ENCODE data around the gene ROR2. TPM values are rescaled to one million over a fixed set of nuclear protein-coding genes. Genes with fewer than 3 reads are reported as not detected.

Gene ROR2
- total RNA-seq, 2 donors from 2014 or later, result 0.11 TPM; not detected in 1

- Mint-ChIP-seq H3K27ac (no peak overlapping the region), H3K27me3 (peaks cover 8 to 22% of the 10 kb centered on the region in 2 donors), H3K4me3 (peak overlapping the region; percentile 56), H3K36me3 (peaks cover 8% of the 10 kb centered on the region), H3K4me1 (ENCODE audit: low read depth in 2 of 2) (peaks cover 5 to 7% of the 10 kb centered on the region in 2 donors), H3K9me3 (peaks cover 5% of the 10 kb centered on the region)
- peak; percentile 67 for DNase-seq (ENCODE audit: low spot score)
- peak; percentile 56 to 76 for ATAC-seq
Observed at GRCh38 chr9:91714020-91714806, 235.8 kb downstream of the ROR2 start.

- Mint-ChIP-seq H3K27ac (no peak overlapping the region), H3K9me3 (peaks cover 5% of the 10 kb centered on the region)
- no peak for ATAC-seq
Observed at GRCh38 chr9:91712811-91713210, 237.2 kb downstream of the ROR2 start.

GRCh38 chr9:91711755-91712601 is 238.1 kb downstream of the ROR2 start:
- H3K4me1 Mint-ChIP-seq (ENCODE audit: low read depth in 2 of 2), result peaks cover 5 to 7% of the 10 kb centered on the region in 2 donors
- H3K27me3 Mint-ChIP-seq, result peaks cover 0 to 8% of the 10 kb centered on the region in 2 donors
- no peak overlapping the region for H3K4me3 Mint-ChIP-seq
- peaks cover 5% of the 10 kb centered on the region for H3K9me3 Mint-ChIP-seq
- no peak overlapping the region for H3K27ac Mint-ChIP-seq
- DNase-seq (ENCODE audit: low spot score) (peak; percentile 92), ATAC-seq (peak; percentile 91 to 95)
- peaks cover 8% of the 10 kb centered on the region for H3K36me3 Mint-ChIP-seq

More at GRCh38 chr9:91712811-91713210, 237.2 kb downstream of the ROR2 start:
- DNase-seq (ENCODE audit: low spot score), result no peak
- H3K4me1 Mint-ChIP-seq (ENCODE audit: low read depth in 2 of 2), result peaks cover 5 to 7% of the 10 kb centered on the region in 2 donors
- peaks cover 8% of the 10 kb centered on the region for H3K36me3 Mint-ChIP-seq
- no peak overlapping the region for H3K4me3 Mint-ChIP-seq
- peaks cover 7 to 17% of the 10 kb centered on the region in 2 donors for H3K27me3 Mint-ChIP-seq

GRCh38 chr9:91710158-91710557 is 239.9 kb downstream of the ROR2 start:
- ATAC-seq, result no peak
- peaks cover 5 to 7% of the 10 kb centered on the region in 2 donors for H3K4me1 Mint-ChIP-seq (ENCODE audit: low read depth in 2 of 2)
- peak; percentile 18 for DNase-seq (ENCODE audit: low spot score)

GRCh38 chr9:91705386-91705785 is 244.6 kb downstream of the ROR2 start:
- no peak for DNase-seq (ENCODE audit: low spot score)
- Mint-ChIP-seq H3K27me3 (peaks cover 7 to 14% of the 10 kb centered on the region in 2 donors), H3K27ac (no peak overlapping the region), H3K9me3 (peaks cover 5% of the 10 kb centered on the region), H3K4me3 (no peak overlapping the region), H3K36me3 (peaks cover 9% of the 10 kb centered on the region), H3K4me1 (ENCODE audit: low read depth in 2 of 2) (no peaks in the 10 kb centered on the region)
- no peak for ATAC-seq

More at GRCh38 chr9:91710158-91710557, 239.9 kb downstream of the ROR2 start:
- Mint-ChIP-seq H3K36me3 (peaks cover 7% of the 10 kb centered on the region), H3K27ac (no peak overlapping the region), H3K27me3 (peaks cover 3 to 7% of the 10 kb centered on the region in 2 donors), H3K9me3 (peaks cover 5% of the 10 kb centered on the region), H3K4me3 (no peak overlapping the region)

GRCh38 chr9:91700475-91700874 is 249.6 kb downstream of the ROR2 start:
- H3K4me1 Mint-ChIP-seq (ENCODE audit: low read depth in 2 of 2), result peaks cover 6 to 11% of the 10 kb centered on the region in 2 donors
- DNase-seq (ENCODE audit: low spot score) (no peak), ATAC-seq (no peak)
- H3K36me3 Mint-ChIP-seq, result peaks cover 6% of the 10 kb centered on the region
- H3K27me3 Mint-ChIP-seq, result peaks cover 5 to 10% of the 10 kb centered on the region in 2 donors
- no peak overlapping the region for H3K27ac Mint-ChIP-seq
- peaks cover 4% of the 10 kb centered on the region for H3K9me3 Mint-ChIP-seq
- H3K4me3 Mint-ChIP-seq, result no peak overlapping the region

- H3K4me3 Mint-ChIP-seq, result peak overlapping the region; percentile 55
- H3K27me3 Mint-ChIP-seq, result peaks cover under 1 to 5% of the 10 kb centered on the region in 2 donors
- DNase-seq (ENCODE audit: low spot score) (no peak), ATAC-seq (peak; percentile 67 to 82)
- no peaks in the 10 kb centered on the region for H3K36me3 Mint-ChIP-seq
- peak overlapping the region; percentile 52 to 57 for H3K27ac Mint-ChIP-seq
- H3K4me1 Mint-ChIP-seq (ENCODE audit: low read depth in 2 of 2), result peaks cover 13 to 16% of the 10 kb centered on the region in 2 donors
- no peaks in the 10 kb centered on the region for H3K9me3 Mint-ChIP-seq
Observed at GRCh38 chr9:91698266-91698665, 251.8 kb downstream of the ROR2 start.

GRCh38 chr9:91697201-91697600 is 252.8 kb downstream of the ROR2 start:
- H3K27ac Mint-ChIP-seq, result no peak overlapping the region
- no peak for ATAC-seq
- no peak for DNase-seq (ENCODE audit: low spot score)
- H3K36me3 Mint-ChIP-seq, result no peaks in the 10 kb centered on the region
- H3K27me3 Mint-ChIP-seq, result peaks cover 0 to 7% of the 10 kb centered on the region in 2 donors
- H3K9me3 Mint-ChIP-seq, result no peaks in the 10 kb centered on the region
- H3K4me3 Mint-ChIP-seq, result no peak overlapping the region
- H3K4me1 Mint-ChIP-seq (ENCODE audit: low read depth in 2 of 2), result peaks cover 13 to 16% of the 10 kb centered on the region in 2 donors

- DNase-seq (ENCODE audit: low spot score), result no peak
- Mint-ChIP-seq H3K4me1 (ENCODE audit: low read depth in 2 of 2) (peaks cover 16 to 18% of the 10 kb centered on the region in 2 donors), H3K27ac (no peak overlapping the region), H3K4me3 (no peak overlapping the region), H3K36me3 (no peaks in the 10 kb centered on the region), H3K27me3 (peaks cover 0 to 7% of the 10 kb centered on the region in 2 donors), H3K9me3 (no peaks in the 10 kb centered on the region)
- no peak for ATAC-seq
Observed at GRCh38 chr9:91694081-91694870, 255.8 kb downstream of the ROR2 start.

GRCh38 chr9:91693226-91693625 is 256.8 kb downstream of the ROR2 start:
- Mint-ChIP-seq H3K4me1 (ENCODE audit: low read depth in 2 of 2) (peaks cover 16 to 18% of the 10 kb centered on the region in 2 donors), H3K27ac (no peak overlapping the region), H3K4me3 (no peak overlapping the region), H3K36me3 (no peaks in the 10 kb centered on the region), H3K9me3 (no peaks in the 10 kb centered on the region), H3K27me3 (peaks cover 0 to 7% of the 10 kb centered on the region in 2 donors)
- ATAC-seq (no peak), DNase-seq (ENCODE audit: low spot score) (no peak)

GRCh38 chr9:91690540-91691249 is 259.3 kb downstream of the ROR2 start:
- Mint-ChIP-seq H3K27me3 (peaks cover 0 to 7% of the 10 kb centered on the region in 2 donors), H3K4me3 (no peak overlapping the region), H3K36me3 (no peaks in the 10 kb centered on the region), H3K4me1 (ENCODE audit: low read depth in 2 of 2) (peaks cover 6 to 19% of the 10 kb centered on the region in 2 donors), H3K27ac (peak overlapping the region in 1 of 2 donors; percentile 16), H3K9me3 (no peaks in the 10 kb centered on the region)
- DNase-seq (ENCODE audit: low spot score) (no peak), ATAC-seq (no peak)

- no peaks in the 10 kb centered on the region for H3K36me3 Mint-ChIP-seq
- H3K9me3 Mint-ChIP-seq, result no peaks in the 10 kb centered on the region
- DNase-seq (ENCODE audit: low spot score) (no peak), ATAC-seq (no peak)
- peaks cover 0 to 11% of the 10 kb centered on the region in 2 donors for H3K4me1 Mint-ChIP-seq (ENCODE audit: low read depth in 2 of 2)
- H3K27ac Mint-ChIP-seq, result no peak overlapping the region
- H3K27me3 Mint-ChIP-seq, result peaks cover 0 to 7% of the 10 kb centered on the region in 2 donors
- no peak overlapping the region for H3K4me3 Mint-ChIP-seq
Observed at GRCh38 chr9:91689006-91689405, 261.0 kb downstream of the ROR2 start.

- H3K27me3 Mint-ChIP-seq, result peaks cover 7% of the 10 kb centered on the region in 2 donors
- ATAC-seq (no peak), DNase-seq (ENCODE audit: low spot score) (no peak)
- H3K4me3 Mint-ChIP-seq, result no peak overlapping the region
- no peak overlapping the region for H3K27ac Mint-ChIP-seq
- H3K36me3 Mint-ChIP-seq, result no peaks in the 10 kb centered on the region
- no peaks in the 10 kb centered on the region for H3K9me3 Mint-ChIP-seq
- H3K4me1 Mint-ChIP-seq (ENCODE audit: low read depth in 2 of 2), result peaks cover 4 to 10% of the 10 kb centered on the region in 2 donors
Observed at GRCh38 chr9:91683269-91683668, 266.8 kb downstream of the ROR2 start.

All from natural killer cell treated with Interleukin-12 subunit alpha and Interleukin-12 subunit beta and Interleukin-15 and Interleukin-18, amount 100 ng/mL, for 72 hours (primary cell).